Neural cell (in vitro differentiated cells): ENCODE data around the gene CCNG2. TPM values are rescaled to one million over a fixed set of nuclear protein-coding genes. Genes with fewer than 3 reads are reported as not detected.

Experiments
- H2AFZ ChIP-seq: fragments of 200-600, 300-800 bp; sonication (generic), shearing (Covaris generic); 2 replicates; pipeline ENCODE4 v1.6.0; 2014; ENCODE audit warnings: low read depth, mild to moderate bottlenecking, antibody characterized with exemption, low read length, moderate library complexity
- H3F3A ChIP-seq: fragments of 200-600 bp; shearing (Covaris generic); 2 replicates; pipeline ENCODE4 v1.6.1; 2016; ENCODE audit warnings: mild to moderate bottlenecking, moderate library complexity, mixed read lengths, antibody characterized with exemption, low read length; ENCODE audit not compliant: insufficient read depth, poor library complexity, severe bottlenecking
- H3K27ac ChIP-seq: fragments of 200-600, 300-800 bp; sonication (generic), shearing (Covaris generic); 2 replicates; pipeline ENCODE4 v1.5.1; 2014; ENCODE audit warnings: mild to moderate bottlenecking, low read length, moderate library complexity
- H3K27me3 ChIP-seq: fragments of 300-800, 200-600 bp; sonication (generic), shearing (Covaris generic); 2 replicates; pipeline ENCODE4 v1.6.0; 2014; ENCODE audit warnings: mild to moderate bottlenecking, low read depth, low read length, moderate library complexity; ENCODE audit not compliant: insufficient read depth
- H3K36me3 ChIP-seq: fragments of 300-800, 200-600 bp; sonication (generic), shearing (Covaris generic); 2 replicates; pipeline ENCODE4 v1.5.1; 2014; ENCODE audit warnings: mild to moderate bottlenecking, antibody characterized with exemption, low read length, moderate library complexity; ENCODE audit not compliant: insufficient read depth
- H3K4me2 ChIP-seq: fragments of 300-800, 200-600 bp; sonication (generic), shearing (Covaris generic); 2 replicates; pipeline ENCODE4 v1.6.0; 2014; ENCODE audit warnings: mild to moderate bottlenecking, low read length
- H3K4me3 ChIP-seq: fragments of 300-800, 200-600 bp; sonication (generic), shearing (Covaris generic); 2 replicates; pipeline ENCODE4 v1.5.1; 2014; ENCODE audit warnings: mild to moderate bottlenecking, low read length, moderate library complexity
- H3K79me2 ChIP-seq: fragments of 200-600 bp; shearing (Covaris generic); replicated peaks from 2 replicates; pipeline ENCODE4 v1.6.0; 2014; ENCODE audit warnings: mild to moderate bottlenecking, low read length, moderate library complexity; ENCODE audit not compliant: insufficient read depth
- H3K9ac ChIP-seq: fragments of 300-800, 200-600 bp; sonication (generic), shearing (Covaris generic); 2 replicates; pipeline ENCODE4 v1.6.1; 2016; ENCODE audit warnings: mild to moderate bottlenecking, low read length, mixed read lengths
- H3K9me2 ChIP-seq: fragments of 200-600 bp; shearing (Covaris generic); 2 replicates; pipeline ENCODE4 v1.6.1; 2016; ENCODE audit warnings: mild to moderate bottlenecking, low read length, mixed read lengths; ENCODE audit not compliant: insufficient read depth
- H3K9me3 ChIP-seq: fragments of 200-600, 300-800 bp; sonication (generic), shearing (Covaris generic); 2 replicates; pipeline ENCODE4 v1.6.1; 2016; ENCODE audit warnings: mild to moderate bottlenecking, mixed run types, low read length, moderate library complexity, mixed read lengths
- H4K20me1 ChIP-seq: fragments of 200-600 bp; shearing (Covaris generic); 2 replicates; pipeline ENCODE4 v1.6.1; 2016; ENCODE audit warnings: mild to moderate bottlenecking, mixed run types; ENCODE audit not compliant: insufficient read depth
- CTCF ChIP-seq: fragments of 450-650 bp; IDR thresholded peaks from 2 replicates; pipeline ENCODE4 v1.5.1; 2014; ENCODE audit warnings: antibody characterized with exemption, mild to moderate bottlenecking, moderate library complexity; ENCODE audit not compliant: poor library complexity, severe bottlenecking
- EP300 ChIP-seq: fragments of 450-650 bp; conservative IDR thresholded peaks from 2 replicates; pipeline ENCODE4 v1.6.1; 2014; ENCODE audit warnings: antibody characterized with exemption, mild to moderate bottlenecking, moderate library complexity; ENCODE audit not compliant: poor library complexity, severe bottlenecking
- EZH2 ChIP-seq: fragments of 200-600, 300-800 bp; shearing (Covaris generic), sonication (generic); IDR thresholded peaks from 2 replicates; pipeline ENCODE4 v1.6.1; 2014; ENCODE audit warnings: antibody characterized with exemption, low read length, borderline replicate concordance, mild to moderate bottlenecking; ENCODE audit not compliant: insufficient read depth, poor library complexity, severe bottlenecking
- MXI1 ChIP-seq: fragments of 450-650 bp; conservative IDR thresholded peaks from 2 replicates; pipeline ENCODE4 v1.6.1; 2014; ENCODE audit warnings: antibody characterized with exemption, mild to moderate bottlenecking; ENCODE audit not compliant: poor library complexity, severe bottlenecking
- POLR2AphosphoS5 ChIP-seq: IDR thresholded peaks from 2 replicates; pipeline ENCODE4 v1.6.1; 2012
- RAD21 ChIP-seq: fragments of 450-650 bp; conservative IDR thresholded peaks from 2 replicates; pipeline ENCODE4 v1.6.1; 2014; ENCODE audit warnings: antibody characterized with exemption, mild to moderate bottlenecking, moderate library complexity
- REST ChIP-seq: IDR thresholded peaks from 2 replicates; pipeline ENCODE4 v1.6.1; 2012; ENCODE audit warnings: borderline replicate concordance
- SMC3 ChIP-seq: fragments of 450-650 bp; conservative IDR thresholded peaks from 2 replicates; pipeline ENCODE4 v1.6.1; 2014; ENCODE audit warnings: antibody characterized with exemption, mild to moderate bottlenecking, moderate library complexity; ENCODE audit not compliant: poor library complexity
- TAF1 ChIP-seq: IDR thresholded peaks from 2 replicates; pipeline ENCODE4 v1.6.1; 2012; ENCODE audit warnings: low read depth
- polyA plus RNA-seq: library from polyadenylated mRNA; depleted of rRNA; stranded (reverse); fragments of >200 nt; gene quantifications from 2 replicates; pipeline ENCODE4 v1.2.3, GENCODE V29; 2014

The CCNG2 gene
- polyA plus RNA-seq, 1 donor from 2014 or later = 132 TPM

DNA sequence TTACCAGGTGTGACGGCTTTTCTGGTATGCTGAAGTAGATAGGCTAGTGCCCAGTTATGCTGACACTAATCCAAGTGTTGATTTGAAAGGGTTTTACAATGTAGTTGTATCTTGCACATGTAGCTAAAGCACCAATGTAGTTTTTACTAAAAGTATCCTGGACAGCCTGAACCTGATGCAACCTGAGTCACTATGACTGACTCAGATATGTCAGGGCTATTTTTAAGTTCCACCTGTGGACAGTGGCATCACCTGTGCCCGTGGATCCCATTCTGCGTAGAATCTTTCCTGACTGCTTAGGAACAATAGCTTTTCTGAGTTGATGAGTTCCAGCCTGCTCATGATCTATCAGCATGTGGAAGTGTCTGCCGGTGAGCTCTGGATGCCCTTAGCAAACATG, 58.1 kb downstream of the CCNG2 start:
- Histone ChIP-seq H3K36me3 (no peaks in the 10 kb centered on the region), H2AFZ (no peak overlapping the region), H3K79me2 (no peaks in the 10 kb centered on the region), H3K9me3 (no peaks in the 10 kb centered on the region), H3F3A (no peaks in the 10 kb centered on the region), H3K4me2 (no peak overlapping the region), H3K9ac (no peak overlapping the region), H3K27ac (no peak overlapping the region), H3K4me3 (no peak overlapping the region), H4K20me1 (no peaks in the 10 kb centered on the region), H3K9me2 (no peaks in the 10 kb centered on the region), H3K27me3 (no peaks in the 10 kb centered on the region)
- no peak for TF ChIP-seq EZH2
- no peak for TF ChIP-seq RAD21
- no peak for TF ChIP-seq REST
- no peak for TF ChIP-seq TAF1
- TF ChIP-seq CTCF = no peak
- TF ChIP-seq EP300 = no peak
- no peak for TF ChIP-seq SMC3
- no peak for TF ChIP-seq MXI1
- no peak for TF ChIP-seq POLR2AphosphoS5

GRCh38 chr4:77217526-77217925, 60.5 kb downstream of the CCNG2 start:
- Histone ChIP-seq H3K27me3 (no peaks in the 10 kb centered on the region), H3K9ac (no peak overlapping the region), H3K4me3 (no peak overlapping the region), H4K20me1 (no peaks in the 10 kb centered on the region), H3K36me3 (no peaks in the 10 kb centered on the region), H3F3A (no peaks in the 10 kb centered on the region), H3K9me2 (no peaks in the 10 kb centered on the region), H3K4me2 (no peak overlapping the region), H2AFZ (no peak overlapping the region), H3K9me3 (no peaks in the 10 kb centered on the region), H3K27ac (no peak overlapping the region), H3K79me2 (no peaks in the 10 kb centered on the region)
- no peak for TF ChIP-seq EZH2
- no peak for TF ChIP-seq SMC3
- TF ChIP-seq POLR2AphosphoS5 = no peak
- no peak for TF ChIP-seq TAF1

DNA sequence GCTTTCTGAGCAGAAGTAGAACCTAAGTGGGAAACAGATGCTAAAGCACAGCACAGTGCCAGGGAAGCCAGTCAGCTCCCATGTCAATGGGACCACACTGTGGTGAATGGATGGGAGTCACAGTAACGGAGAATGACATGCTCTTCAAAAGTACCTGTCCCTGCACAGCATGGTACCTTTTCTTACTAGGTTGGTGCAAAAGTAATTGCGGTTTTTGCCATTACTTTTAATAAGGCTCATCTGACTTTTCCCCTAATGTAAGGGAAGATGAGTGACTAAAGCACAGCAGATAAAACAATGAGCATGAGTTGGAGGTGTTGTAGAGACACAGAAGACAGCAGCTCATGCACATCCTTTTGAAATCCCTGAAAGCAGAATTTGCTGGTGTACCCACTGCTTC, 62.3 kb downstream of the CCNG2 start:
- no peaks in the 10 kb centered on the region for H4K20me1 ChIP-seq
- TF ChIP-seq CTCF (no peak), MXI1 (no peak), TAF1 (no peak), SMC3 (no peak), POLR2AphosphoS5 (no peak), EP300 (no peak), EZH2 (no peak), RAD21 (no peak), REST (no peak)
- H3K79me2 ChIP-seq = no peaks in the 10 kb centered on the region
- no peaks in the 10 kb centered on the region for H3F3A ChIP-seq
- no peaks in the 10 kb centered on the region for H3K9me3 ChIP-seq
- H3K9ac ChIP-seq = no peak overlapping the region
- no peak overlapping the region for H3K27ac ChIP-seq
- no peak overlapping the region for H3K4me3 ChIP-seq
- H3K27me3 ChIP-seq = no peaks in the 10 kb centered on the region
- H3K9me2 ChIP-seq = no peaks in the 10 kb centered on the region
- no peak overlapping the region for H3K4me2 ChIP-seq
- H3K36me3 ChIP-seq = no peaks in the 10 kb centered on the region
- H2AFZ ChIP-seq = no peak overlapping the region
